ENCODE data around the gene ITGA1. TPM values are rescaled to one million over a fixed set of nuclear protein-coding genes. Genes with fewer than 3 reads are reported as not detected.

The ITGA1 gene
- total RNA-seq, 2 donors from 2014 or later, result 125 to 169 TPM

GRCh38 chr5:52998552-52999313 is 211.0 kb downstream of the ITGA1 start:
- Histone ChIP-seq H3K4me1 (ENCODE audit: control insufficient read depth in 1 of 2, low read depth in 2 of 2) (no peaks in the 10 kb centered on the region), H3K36me3 (no peaks in the 10 kb centered on the region), H3K27me3 (replicated peaks; ENCODE audit: insufficient read depth) (no peaks in the 10 kb centered on the region), H3K4me3 (no peak overlapping the region), H3K27ac (no peak overlapping the region), H3K9me3 (no peaks in the 10 kb centered on the region)
- TF ChIP-seq CTCF (IDR thresholded peaks at IDR 0.05), result no peak
- no peak for ATAC-seq (ENCODE audit: insufficient number of reproducible peaks, low FRiP score, low read depth)
- no peak for DNase-seq (ENCODE audit: low spot score)

DNA sequence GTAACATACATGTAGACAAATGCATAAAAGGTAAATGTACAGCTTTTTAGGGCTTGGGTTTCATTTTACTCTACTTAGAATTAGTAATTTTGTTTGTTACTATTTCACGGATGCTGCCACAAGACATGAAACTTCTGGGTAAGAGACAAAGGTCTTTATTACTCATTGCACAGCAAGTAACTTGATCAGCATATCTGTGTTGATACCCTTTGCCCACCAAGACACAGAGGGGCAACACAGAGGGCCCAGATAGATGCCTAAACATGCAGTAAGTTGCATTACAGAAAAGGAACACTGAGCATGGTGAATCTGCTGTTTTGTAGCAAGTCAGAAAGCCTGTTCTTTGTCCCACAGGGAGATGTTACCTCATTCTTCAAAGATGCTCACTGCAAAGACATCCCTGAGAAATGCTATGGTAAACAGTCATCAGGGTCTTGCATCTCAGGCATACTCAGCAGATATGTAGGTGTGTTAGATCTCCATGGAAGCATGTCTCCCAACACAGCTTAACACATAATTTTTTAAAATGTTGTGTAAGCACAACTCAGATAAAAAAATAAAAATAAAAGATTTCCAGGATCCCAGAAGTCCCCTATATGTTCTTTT is 211.7 kb downstream of the ITGA1 start:
- no peaks in the 10 kb centered on the region for H3K9me3 ChIP-seq
- H3K4me1 ChIP-seq (ENCODE audit: control insufficient read depth in 1 of 2, low read depth in 2 of 2), result no peaks in the 10 kb centered on the region
- H3K36me3 ChIP-seq, result no peaks in the 10 kb centered on the region
- H3K4me3 ChIP-seq, result no peak overlapping the region
- TF ChIP-seq CTCF (IDR thresholded peaks at IDR 0.05), result no peak
- no peak overlapping the region for H3K27ac ChIP-seq
- DNase-seq (ENCODE audit: low spot score), result no peak
- ATAC-seq (ENCODE audit: insufficient number of reproducible peaks, low FRiP score, low read depth), result no peak
- no peaks in the 10 kb centered on the region for H3K27me3 ChIP-seq (replicated peaks; ENCODE audit: insufficient read depth)

- H3K36me3 ChIP-seq, result no peaks in the 10 kb centered on the region
These were observed 213.8 kb downstream of the ITGA1 start for GRCh38 chr5:53001541-53001940.

GRCh38 chr5:53002491-53002890 is 214.8 kb downstream of the ITGA1 start:
- no peak for DNase-seq (ENCODE audit: low spot score)
- no peaks in the 10 kb centered on the region for H3K36me3 ChIP-seq
- no peak for TF ChIP-seq CTCF (IDR thresholded peaks at IDR 0.05)
- no peaks in the 10 kb centered on the region for H3K27me3 ChIP-seq (replicated peaks; ENCODE audit: insufficient read depth)
- no peaks in the 10 kb centered on the region for H3K4me1 ChIP-seq (ENCODE audit: control insufficient read depth in 1 of 2, low read depth in 2 of 2)
- no peak for ATAC-seq (ENCODE audit: insufficient number of reproducible peaks, low FRiP score, low read depth)
- H3K4me3 ChIP-seq, result no peak overlapping the region
- H3K27ac ChIP-seq, result no peak overlapping the region
- no peaks in the 10 kb centered on the region for H3K9me3 ChIP-seq

More at GRCh38 chr5:53001541-53001940, 213.8 kb downstream of the ITGA1 start:
- H3K9me3 ChIP-seq, result no peaks in the 10 kb centered on the region
- no peak overlapping the region for H3K4me3 ChIP-seq
- no peak for ATAC-seq (ENCODE audit: insufficient number of reproducible peaks, low FRiP score, low read depth)
- no peaks in the 10 kb centered on the region for H3K4me1 ChIP-seq (ENCODE audit: control insufficient read depth in 1 of 2, low read depth in 2 of 2)
- no peaks in the 10 kb centered on the region for H3K27me3 ChIP-seq (replicated peaks; ENCODE audit: insufficient read depth)
- no peak overlapping the region for H3K27ac ChIP-seq
- no peak for DNase-seq (ENCODE audit: low spot score)
- no peak for TF ChIP-seq CTCF (IDR thresholded peaks at IDR 0.05)

DNA sequence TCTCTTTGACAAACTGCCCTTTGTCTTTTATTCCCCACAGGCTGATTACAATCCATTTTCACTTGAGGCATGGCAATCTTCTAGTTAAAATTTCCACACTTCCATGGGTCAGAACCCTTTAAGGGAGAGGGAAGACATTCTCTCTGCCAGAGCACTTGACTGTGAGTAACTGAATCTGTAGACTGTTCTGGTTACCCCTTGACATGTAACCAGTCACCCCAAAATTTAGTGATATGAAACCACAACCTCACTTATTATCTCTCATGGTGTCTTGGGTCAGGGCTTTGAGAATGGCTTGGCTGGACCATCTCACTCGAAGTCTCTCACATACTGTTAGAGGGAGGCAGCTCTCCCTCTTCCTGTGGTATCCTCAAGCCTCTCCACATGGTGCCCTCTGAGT is 215.4 kb downstream of the ITGA1 start:
- H3K4me1 ChIP-seq (ENCODE audit: control insufficient read depth in 1 of 2, low read depth in 2 of 2), result no peaks in the 10 kb centered on the region
- ATAC-seq (ENCODE audit: insufficient number of reproducible peaks, low FRiP score, low read depth), result no peak
- H3K27me3 ChIP-seq (replicated peaks; ENCODE audit: insufficient read depth), result no peaks in the 10 kb centered on the region
- H3K36me3 ChIP-seq, result no peaks in the 10 kb centered on the region
- no peak for TF ChIP-seq CTCF (IDR thresholded peaks at IDR 0.05)
- H3K4me3 ChIP-seq, result no peak overlapping the region
- DNase-seq (ENCODE audit: low spot score), result no peak
- H3K27ac ChIP-seq, result no peak overlapping the region
- no peaks in the 10 kb centered on the region for H3K9me3 ChIP-seq
